Measurements from ENCODE around the gene DSC2.

DSC2 gene

GRCh38 chr18:31098878-31099277, 3.3 kb downstream of the DSC2 start:
- no peak for DNase-seq (ENCODE audit: low read depth in 3 of 3)

- no peak for DNase-seq (ENCODE audit: low read depth in 3 of 3)
These were observed 4.6 kb downstream of the DSC2 start for GRCh38 chr18:31097666-31098065.

- DNase-seq (ENCODE audit: low read depth in 3 of 3) = no peak
These were observed 8.3 kb downstream of the DSC2 start for GRCh38 chr18:31093880-31094279.

GRCh38 chr18:31093294-31093693, 8.9 kb downstream of the DSC2 start:
- DNase-seq (ENCODE audit: low read depth in 3 of 3) = no peak

DNA sequence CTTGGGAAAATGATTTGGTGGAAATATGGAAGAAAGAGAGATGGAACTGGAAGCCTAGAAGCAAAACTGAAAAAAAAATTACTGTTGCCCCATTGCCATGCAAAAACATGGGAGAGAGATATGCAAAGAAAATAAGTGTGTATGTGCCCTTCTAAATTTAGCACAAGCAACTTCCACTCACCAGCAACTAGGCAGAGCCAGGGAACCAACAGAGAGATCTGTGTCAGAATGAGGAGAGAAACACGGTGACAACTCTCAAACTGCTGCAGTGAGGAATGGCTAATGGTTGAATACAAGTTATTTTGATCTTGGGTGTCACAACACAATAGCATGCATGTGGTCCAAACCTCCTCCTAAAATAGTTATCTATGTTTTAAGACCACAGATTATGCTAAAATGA, 10.9 kb downstream of the DSC2 start:
- DNase-seq (ENCODE audit: low read depth in 3 of 3) = no peak

DNA sequence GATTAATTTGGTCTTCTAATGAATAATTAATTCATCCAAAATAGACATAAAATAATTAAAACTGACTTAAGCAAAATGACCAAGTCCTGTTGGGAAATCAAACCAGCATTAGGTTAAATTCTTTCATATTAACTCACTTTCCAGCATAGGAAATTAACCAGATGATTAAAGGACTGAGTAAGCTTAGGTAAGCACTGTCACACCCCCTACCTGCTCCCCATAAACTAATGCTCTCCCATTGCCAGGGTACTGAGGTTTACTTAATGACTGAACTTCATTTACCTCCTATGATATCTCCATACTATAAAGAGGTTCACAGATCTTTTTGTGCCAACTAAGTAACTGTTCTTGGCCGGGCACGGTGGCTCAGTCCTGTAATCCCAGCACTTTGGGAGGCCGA, 13.7 kb downstream of the DSC2 start:
- DNase-seq (ENCODE audit: low read depth in 3 of 3) = no peak

- DNase-seq (ENCODE audit: low read depth in 3 of 3) = no peak
These were observed 22.2 kb downstream of the DSC2 start for GRCh38 chr18:31079973-31080372.

DNA sequence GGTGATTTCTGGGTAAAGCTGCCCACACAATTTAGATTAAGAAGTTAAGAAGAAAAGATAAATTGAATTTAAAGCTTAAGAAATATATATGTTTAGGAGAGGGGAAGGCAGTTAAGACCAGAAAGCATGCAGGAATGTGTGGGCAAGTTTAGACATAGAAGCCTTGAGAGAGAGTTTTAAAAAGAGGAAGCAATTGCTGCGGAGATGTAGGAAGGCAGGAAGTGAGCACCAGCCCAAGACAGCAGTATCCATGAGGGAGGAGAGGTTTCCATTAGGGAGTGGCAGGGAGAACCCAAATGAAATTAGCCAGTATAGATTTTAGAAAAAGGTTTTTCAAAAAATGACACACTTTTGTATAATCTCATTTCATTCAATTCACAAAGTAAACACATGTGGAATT, 24.3 kb downstream of the DSC2 start:
- no peak for DNase-seq (ENCODE audit: low read depth in 3 of 3)

DNA sequence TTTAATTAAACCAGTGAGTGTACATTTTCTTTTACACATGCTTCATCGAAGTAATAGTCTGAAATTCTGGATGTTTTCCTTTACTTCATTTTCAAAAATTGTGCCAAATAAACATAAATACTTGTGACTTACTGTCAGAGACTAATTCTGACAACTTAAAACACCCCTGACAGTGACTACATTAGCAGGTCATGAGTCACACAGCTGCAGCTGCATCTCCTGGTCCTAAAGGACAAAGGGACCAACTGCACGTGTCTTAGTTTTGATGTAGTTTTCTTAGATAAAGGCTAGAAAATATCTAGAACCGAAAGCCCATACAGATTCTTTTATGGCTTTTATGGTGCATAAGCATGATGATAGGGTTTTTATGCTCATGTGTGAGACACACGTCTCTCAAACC, 30.0 kb downstream of the DSC2 start:
- no peak for DNase-seq (ENCODE audit: low read depth in 3 of 3)

DNA sequence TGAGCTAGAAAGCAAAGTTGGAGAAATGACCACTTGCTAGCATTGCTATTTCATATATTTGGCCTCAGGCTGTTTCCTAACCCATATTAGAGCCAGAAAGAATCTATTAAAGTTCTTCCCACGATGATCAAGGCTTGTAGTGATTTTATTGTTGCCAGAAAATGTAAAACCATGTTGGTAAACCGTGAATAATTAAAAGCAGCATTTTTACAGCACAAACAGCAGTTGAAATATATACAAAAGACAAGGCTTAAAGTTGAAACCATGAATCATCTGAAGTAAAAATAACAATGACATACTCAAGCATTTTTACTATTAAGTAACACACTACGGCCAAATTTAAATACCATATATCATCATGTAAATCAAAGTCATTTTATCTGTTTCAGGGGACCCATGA, 32.0 kb downstream of the DSC2 start:
- no peak for DNase-seq (ENCODE audit: low read depth in 3 of 3)

- no peak for DNase-seq (ENCODE audit: low read depth in 3 of 3)
These were observed 36.0 kb downstream of the DSC2 start for GRCh38 chr18:31066266-31066665.

DNA sequence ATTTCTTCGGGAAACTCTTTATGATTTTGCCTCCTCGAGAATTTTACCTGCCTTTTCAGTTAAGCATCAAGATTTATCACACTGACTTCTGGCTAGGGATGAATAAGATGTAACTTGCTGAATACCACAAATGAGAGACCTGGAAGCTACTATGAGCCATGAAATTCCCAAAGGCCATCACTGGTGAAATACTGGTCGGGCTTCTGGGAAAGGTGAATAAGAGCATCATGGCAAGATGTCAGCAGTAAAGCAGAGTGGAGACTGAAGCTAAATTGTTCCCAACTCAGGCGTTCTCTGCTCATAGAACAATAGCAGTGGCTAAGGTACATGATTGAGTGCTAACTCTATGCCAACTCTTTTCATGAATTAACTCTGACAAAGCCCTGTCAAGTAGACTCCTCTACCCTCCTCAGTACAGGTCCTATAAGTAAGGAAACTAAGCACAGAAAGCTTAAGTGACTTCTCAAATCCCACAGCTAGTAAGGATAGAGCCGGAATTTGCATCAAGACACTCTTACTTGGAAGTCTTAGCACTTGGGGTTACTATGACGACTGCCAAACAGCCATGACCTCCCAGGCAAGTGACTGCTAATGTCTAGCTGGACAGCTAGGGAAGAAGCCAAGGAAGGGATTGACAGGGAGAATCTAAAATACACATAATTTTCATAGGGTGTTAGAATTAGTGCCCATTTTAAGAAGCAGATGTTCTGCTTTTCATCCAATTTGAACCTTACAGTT, 37.0 kb downstream of the DSC2 start:
- no peak for DNase-seq (ENCODE audit: low read depth in 3 of 3)

GRCh38 chr18:31064130-31064529, 38.1 kb downstream of the DSC2 start:
- DNase-seq (ENCODE audit: low read depth in 3 of 3) = no peak

DNA sequence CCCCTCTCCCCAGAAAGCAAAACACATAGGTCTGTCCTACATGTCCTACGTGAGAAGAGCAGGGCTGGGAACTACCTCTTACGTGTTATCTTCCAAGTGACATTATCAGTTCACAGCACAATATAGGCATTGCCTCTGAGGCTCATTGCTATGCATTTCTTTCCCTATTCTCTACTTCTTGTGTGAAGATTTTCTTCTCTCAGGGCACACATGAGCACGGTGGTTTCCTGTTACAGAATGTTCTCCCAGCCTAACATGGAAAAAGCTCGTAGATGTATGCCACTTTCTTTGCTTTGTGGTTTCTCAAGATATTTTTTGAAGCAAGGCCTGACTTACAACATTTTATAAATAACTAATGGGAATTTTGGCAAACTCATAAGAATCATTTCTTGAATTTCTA, 40.3 kb downstream of the DSC2 start:
- no peak for DNase-seq (ENCODE audit: low read depth in 3 of 3)

DNA sequence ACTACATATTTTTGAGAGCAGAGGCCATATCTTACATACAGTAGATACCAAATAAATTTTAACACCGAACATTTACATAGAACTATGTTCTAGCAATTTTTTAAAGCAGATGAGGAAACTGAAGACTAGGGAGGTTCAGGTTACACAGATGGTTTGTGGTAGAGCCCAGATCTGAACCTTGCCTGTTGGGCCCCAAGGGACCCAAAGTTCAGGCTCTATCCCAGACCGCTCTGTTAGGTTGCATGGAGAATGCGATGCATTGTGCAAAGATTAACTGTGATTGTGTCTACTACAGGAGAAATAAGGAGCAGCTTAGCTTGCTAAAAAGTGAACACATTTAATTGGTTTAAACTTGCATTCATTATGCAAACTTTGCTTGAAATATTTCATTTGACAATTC, 43.3 kb downstream of the DSC2 start:
- DNase-seq (ENCODE audit: low read depth in 3 of 3) = no peak

GRCh38 chr18:31057917-31058316, 44.3 kb downstream of the DSC2 start:
- DNase-seq (ENCODE audit: low read depth in 3 of 3) = no peak

GRCh38 chr18:31057051-31057450, 45.2 kb downstream of the DSC2 start:
- no peak for DNase-seq (ENCODE audit: low read depth in 3 of 3)

- DNase-seq (ENCODE audit: low read depth in 3 of 3) = no peak
These were observed 45.9 kb downstream of the DSC2 start for GRCh38 chr18:31056296-31056695.

GRCh38 chr18:31050635-31051034, 51.6 kb downstream of the DSC2 start:
- DNase-seq (ENCODE audit: low read depth in 3 of 3) = no peak

DNA sequence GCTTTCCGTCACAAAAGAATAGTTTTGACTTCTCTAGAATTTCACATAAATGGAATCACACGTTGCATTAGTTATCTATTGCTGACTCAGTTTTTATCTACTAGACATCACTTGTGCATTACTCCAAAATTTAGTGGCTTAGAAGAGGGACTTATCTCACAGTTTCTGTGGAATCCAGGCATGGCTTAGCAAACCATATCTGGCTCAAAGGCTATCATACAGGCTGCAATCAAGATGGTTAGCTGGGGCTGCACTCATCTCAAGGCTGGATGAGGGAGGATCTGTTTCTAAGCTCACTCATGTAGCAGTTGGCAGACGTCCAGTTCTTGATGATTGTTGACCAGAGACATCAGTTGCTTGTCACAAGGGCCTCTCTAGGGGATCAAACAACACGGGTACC, 53.0 kb downstream of the DSC2 start:
- DNase-seq (ENCODE audit: low read depth in 3 of 3) = no peak

DNA sequence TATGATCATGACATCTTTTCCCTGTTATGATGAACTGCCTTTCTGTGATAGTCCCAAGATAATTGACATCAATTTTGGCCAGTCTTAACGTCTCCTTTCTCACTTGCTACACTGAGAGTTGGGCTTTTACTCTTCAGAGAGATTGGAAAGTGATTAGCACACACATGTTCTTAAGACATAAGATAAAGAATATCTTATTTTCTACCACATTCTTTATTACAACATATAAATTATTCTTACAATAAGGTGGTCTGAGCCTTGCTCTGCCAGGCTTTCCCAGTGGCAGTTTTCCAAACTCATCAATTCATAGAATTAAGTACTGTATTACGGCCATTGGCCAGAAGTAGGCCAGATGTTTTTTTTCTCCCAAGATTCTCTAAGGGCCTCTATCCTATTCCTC, 54.0 kb downstream of the DSC2 start:
- DNase-seq (ENCODE audit: low read depth in 3 of 3) = no peak

- DNase-seq (ENCODE audit: low read depth in 3 of 3) = no peak
These were observed 55.3 kb downstream of the DSC2 start for GRCh38 chr18:31046916-31047315.

DNA sequence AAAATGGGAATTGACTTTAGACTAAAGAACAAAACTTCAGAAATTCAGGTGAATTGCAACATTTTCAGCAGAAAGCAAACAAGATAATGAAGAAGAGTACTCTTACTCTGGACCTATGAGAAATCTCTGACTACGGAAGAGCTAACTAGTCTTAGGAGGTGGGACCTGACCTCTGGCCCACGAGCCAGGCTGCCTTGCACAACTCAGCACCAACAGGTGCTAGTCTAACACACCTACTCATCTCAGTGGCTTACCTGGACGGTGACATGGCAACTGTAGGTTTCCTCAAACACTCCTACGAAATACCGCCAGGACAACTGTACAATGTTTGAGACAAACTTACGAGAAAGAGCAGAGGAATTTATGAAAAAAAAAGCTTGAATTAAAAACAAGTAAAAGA, 56.6 kb downstream of the DSC2 start:
- DNase-seq (ENCODE audit: low read depth in 3 of 3) = no peak

DNA sequence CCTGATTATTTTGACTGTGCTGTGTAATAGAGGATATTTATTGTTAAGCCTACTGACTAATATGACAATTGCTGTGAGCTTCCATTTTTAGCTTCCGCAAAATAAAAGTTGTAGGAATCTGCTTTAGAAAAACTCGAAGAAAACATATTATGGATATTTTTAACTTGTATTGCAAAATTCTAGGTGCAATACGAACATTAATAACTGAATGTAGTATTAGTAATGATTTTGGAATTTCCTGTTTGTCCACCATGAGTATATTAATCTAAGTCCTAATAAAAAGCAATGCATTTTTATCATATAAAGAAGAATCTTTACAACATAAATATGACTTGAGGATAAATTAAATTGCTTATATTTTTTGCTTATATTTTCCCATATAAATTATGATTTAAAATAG, 57.3 kb downstream of the DSC2 start:
- DNase-seq (ENCODE audit: low read depth in 3 of 3) = no peak

Data from stimulated activated CD4-positive, alpha-beta T cell treated with anti-CD3 and anti-CD28 coated beads, TNF-alpha, amount 100 ng/mL, for 48 hours (primary cell).